ENCODE results near the gene TNS3. TPM values are rescaled to one million over a fixed set of nuclear protein-coding genes. Genes with fewer than 3 reads are reported as not detected.
A peak's percentile ranks its signal among the peaks of the same experiment; 100 is the strongest.

TNS3 gene
- total RNA-seq, 1 experiment from 2014 or later = 533 TPM

- ChIA-PET CTCF (no interaction called here), POLR2A (no interaction called here)
- H3K4me1 ChIP-seq (ENCODE audit: control insufficient read depth, insufficient read depth, low read length) = peaks cover 71% of the 10 kb centered on the region
- BruUV-seq (replicated peaks) = no TSS peak
- intact Hi-C loops (cut with micrococcal nuclease; ENCODE audit: unreplicated experiment) = no loop called here
- H3K9me3 ChIP-seq (ENCODE audit: control insufficient read depth, insufficient read depth, low read depth, low read length) = no peaks in the 10 kb centered on the region
- ATAC-seq = 0 out of 2 replicates have a peak, but pooled peaks have one; percentile 5
- H3K4me3 ChIP-seq (ENCODE audit: low read depth in 2 of 2, low read length in 2 of 2) = no peak overlapping the region
- H3K27ac ChIP-seq (ENCODE audit: low read length) = peak overlapping the region; percentile 0; the same call in 1 of the 2 replicates
- in situ Hi-C loops (cut with HindIII; ENCODE audit: low pct_unique_long_range_greater_than_20kb, low sequenced_read_pairs) = no loop called here
- no peak for DNase-seq (ENCODE audit: low read depth, low spot score)
- TF ChIP-seq POLR2AphosphoS5 (IDR thresholded peaks at IDR 0.05; ENCODE audit: low read depth, low read length) (0 out of 2 replicates have a peak, but pooled peaks have one; percentile 2), SIN3A (IDR thresholded peaks at IDR 0.05; ENCODE audit: borderline replicate concordance, insufficient read depth, low read depth, low read length) (no peak)
- H3K27me3 ChIP-seq (ENCODE audit: control insufficient read depth, insufficient read depth, low read length) = no peaks in the 10 kb centered on the region
- H3K36me3 ChIP-seq (ENCODE audit: control insufficient read depth, insufficient read depth, low read length) = peaks cover 32% of the 10 kb centered on the region
Measured at GRCh38 chr7:47384755-47385535, 197.0 kb downstream of the TNS3 start.

GRCh38 chr7:47383696-47384445, 198.0 kb downstream of the TNS3 start:
- H3K4me3 ChIP-seq (ENCODE audit: low read depth in 2 of 2, low read length in 2 of 2) = no peak overlapping the region
- POLR2A ChIA-PET = no interaction called here
- H3K36me3 ChIP-seq (ENCODE audit: control insufficient read depth, insufficient read depth, low read length) = peaks cover 35% of the 10 kb centered on the region
- H3K27me3 ChIP-seq (ENCODE audit: control insufficient read depth, insufficient read depth, low read length) = no peaks in the 10 kb centered on the region
- no TSS peak for BruUV-seq (replicated peaks)
- H3K27ac ChIP-seq (ENCODE audit: low read length) = peak overlapping the region; percentile 20; the same call in 1 of the 2 replicates
- intact Hi-C loops (cut with micrococcal nuclease; ENCODE audit: unreplicated experiment) (no loop called here), in situ Hi-C loops (cut with HindIII; ENCODE audit: low pct_unique_long_range_greater_than_20kb, low sequenced_read_pairs) (no loop called here)
- DNase-seq (ENCODE audit: low read depth, low spot score) (no peak), ATAC-seq (no peak)
- no peak for TF ChIP-seq REST (IDR thresholded peaks at IDR 0.05; ENCODE audit: insufficient read depth in 1 of 2, low read depth in 2 of 2, low read length in 1 of 2)
- TF ChIP-seq SIN3A (IDR thresholded peaks at IDR 0.05; ENCODE audit: borderline replicate concordance, insufficient read depth, low read depth, low read length) = no peak
- no peak for TF ChIP-seq CTCF (IDR thresholded peaks at IDR 0.05)
- TF ChIP-seq TCF7L2 (IDR thresholded peaks at IDR 0.05; ENCODE audit: low read depth, low read length) = no peak
- peaks cover 81% of the 10 kb centered on the region for H3K4me1 ChIP-seq (ENCODE audit: control insufficient read depth, insufficient read depth, low read length)
- CTCF ChIA-PET = no interaction called here
- H3K9me3 ChIP-seq (ENCODE audit: control insufficient read depth, insufficient read depth, low read depth, low read length) = no peaks in the 10 kb centered on the region
